GM18520 (cell line): ENCODE measurements around the gene DPPA5.
"Not testable (repeated sequence)": the region's sequence is repeated elsewhere in the genome, so short reads cannot be mapped to it uniquely, and the experiment has no call there.

ENCODE experiments used
- ATAC-seq: cut with Tn5 transposase; IDR thresholded peaks from one replicate; pipeline ENCODE4 v1.9.1; 2021; ENCODE audit not compliant: unreplicated experiment

Gene DPPA5, protein sequence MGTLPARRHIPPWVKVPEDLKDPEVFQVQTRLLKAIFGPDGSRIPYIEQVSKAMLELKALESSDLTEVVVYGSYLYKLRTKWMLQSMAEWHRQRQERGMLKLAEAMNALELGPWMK

DNA sequence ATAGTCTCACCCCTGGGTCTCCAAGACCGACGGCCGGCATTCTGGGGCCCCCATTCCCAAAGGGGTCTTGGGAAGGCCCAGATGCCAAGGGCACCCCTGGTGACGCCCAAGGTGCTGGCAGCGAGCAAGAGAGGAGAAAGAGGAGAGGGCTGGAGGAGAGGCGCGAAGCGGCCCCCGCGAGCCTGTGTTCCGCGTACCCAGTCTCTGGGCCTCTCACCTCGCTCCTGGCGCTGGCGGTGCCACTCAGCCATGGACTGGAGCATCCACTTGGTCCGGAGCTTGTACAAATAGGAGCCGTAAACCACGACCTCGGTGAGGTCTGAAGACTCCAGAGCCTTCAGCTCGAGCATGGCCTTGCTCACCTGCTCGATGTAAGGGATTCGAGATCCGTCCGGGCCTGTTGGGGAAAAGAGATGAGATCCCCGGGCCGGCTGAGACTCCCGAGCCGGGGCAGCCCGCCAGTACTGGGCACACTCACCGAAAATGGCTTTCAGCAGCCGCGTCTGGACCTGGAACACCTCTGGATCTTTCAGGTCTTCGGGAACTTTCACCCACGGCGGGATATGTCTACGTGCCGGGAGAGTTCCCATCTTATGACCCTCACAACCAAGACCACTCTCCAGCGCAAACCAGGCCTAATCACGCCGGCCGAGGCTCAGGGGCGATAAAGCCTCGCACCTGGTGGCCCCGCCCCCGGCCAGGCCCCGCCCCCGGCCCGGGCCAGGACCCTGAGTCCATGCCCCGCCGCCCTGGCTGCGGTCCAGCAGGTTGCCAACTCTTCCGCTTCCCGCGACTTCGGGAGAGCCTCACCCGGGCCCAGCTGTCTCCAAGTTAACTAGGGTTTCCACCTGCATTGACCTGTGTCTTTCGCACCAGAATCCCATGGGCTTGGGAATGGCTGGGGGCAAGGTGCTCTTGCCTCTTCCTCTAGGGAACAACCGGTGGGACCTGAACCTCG lies at the start of gene DPPA5:
TSS of gene DPPA5 (minus strand) at position 641 of the 958 bp plus-strand sequence. CDS start at position 590, 51 bp downstream.
- no peak for ATAC-seq

DNA sequence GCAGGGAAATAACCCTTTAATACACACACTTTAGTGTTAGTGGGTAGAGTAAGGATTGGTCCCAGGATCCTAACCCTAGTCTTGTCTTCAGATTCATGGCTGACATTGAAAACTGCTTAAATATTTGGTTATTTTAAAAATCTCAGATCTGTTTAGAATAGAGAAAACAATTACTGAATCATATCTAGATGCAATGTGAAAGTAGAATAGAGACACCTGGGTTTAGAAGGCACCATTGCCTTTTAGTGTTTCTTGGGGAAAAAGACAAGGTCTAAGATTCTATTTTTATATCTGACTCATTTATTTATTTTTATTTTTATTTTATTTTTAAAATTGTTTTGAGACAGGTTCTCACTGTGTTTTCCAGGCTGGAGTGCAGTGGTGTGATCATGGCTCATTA lies 46.6 kb upstream of the DPPA5 start:
- no peak for ATAC-seq

DNA sequence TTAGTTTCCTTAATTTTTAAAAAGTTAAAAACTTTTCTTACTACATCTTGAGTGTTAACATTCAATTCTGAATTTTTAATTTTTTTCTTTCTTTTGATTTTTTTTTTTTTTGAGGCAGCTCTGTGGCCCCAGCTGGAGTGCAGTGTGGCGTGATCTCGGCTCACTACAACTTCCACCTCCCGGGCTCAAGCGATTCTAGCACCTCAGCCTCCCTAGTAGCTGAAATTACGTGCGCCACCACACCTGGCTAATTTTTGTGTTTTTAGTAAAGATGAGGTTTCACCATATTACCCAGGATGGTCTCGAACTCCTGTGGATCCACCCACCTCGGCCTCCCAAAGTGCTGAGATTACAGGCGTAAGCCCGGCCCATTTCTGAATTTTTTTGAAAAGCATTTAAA lies 41.8 kb upstream of the DPPA5 start:
- ATAC-seq = no peak

DNA sequence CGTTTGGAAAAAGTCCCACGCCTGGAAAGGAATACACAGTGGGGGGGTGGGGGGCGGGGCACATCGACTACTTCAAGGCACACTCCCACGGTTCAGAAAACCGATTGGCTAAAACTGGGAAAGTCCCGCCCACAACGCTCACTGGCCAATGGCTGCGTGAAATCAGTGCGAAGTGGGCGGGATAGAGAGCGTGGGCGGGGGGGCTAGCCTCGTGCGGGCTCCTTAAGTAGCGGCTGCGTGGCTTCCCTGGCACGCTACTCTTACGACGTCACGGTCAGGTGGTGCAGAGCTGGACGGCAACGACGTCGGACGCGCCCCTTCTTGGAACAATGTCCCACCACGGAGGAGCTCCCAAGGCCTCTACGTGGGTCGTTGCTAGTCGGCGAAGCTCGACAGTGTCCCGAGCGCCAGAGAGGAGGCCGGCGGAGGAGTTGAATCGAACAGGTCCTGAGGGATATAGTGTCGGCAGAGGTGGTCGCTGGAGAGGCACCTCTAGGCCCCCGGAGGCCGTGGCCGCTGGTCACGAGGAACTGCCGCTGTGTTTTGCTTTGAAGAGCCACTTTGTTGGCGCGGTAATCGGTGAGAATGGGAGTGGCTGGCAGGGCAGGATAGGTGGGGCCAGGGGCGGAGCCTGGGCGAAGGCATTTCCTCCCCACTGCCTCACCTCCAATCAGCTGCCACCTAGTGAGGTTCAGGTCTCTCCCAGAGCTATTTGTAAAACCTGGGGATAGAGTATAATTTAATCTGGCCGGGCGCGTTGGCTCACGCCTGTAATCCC lies 40.7 kb upstream of the DPPA5 start, which contains the start of gene DDX43:
TSS of gene DDX43 (plus strand) at position 252 of the 778 bp plus-strand sequence. CDS start at position 330, 78 bp downstream.
- no peak for ATAC-seq

DNA sequence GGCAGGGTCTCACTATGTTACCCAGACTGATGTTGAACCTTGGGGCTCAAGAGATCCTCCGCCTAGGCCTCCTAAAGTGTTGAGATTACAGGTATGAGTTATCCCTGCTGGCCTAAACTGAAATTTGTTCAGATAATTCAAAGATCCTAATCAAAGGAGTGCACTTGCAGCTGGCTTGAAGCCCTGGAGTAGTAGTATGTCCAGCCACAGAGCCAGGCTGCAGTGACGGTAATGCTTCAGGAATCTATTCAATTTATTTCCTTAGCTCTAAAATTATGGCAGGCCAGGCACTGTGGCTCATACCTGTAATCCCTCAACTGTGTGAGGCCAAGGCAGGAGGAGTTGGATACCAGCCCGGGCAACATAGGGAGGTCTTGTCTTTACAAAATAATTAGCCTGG lies 39.2 kb upstream of the DPPA5 start:
- no peak for ATAC-seq

DNA sequence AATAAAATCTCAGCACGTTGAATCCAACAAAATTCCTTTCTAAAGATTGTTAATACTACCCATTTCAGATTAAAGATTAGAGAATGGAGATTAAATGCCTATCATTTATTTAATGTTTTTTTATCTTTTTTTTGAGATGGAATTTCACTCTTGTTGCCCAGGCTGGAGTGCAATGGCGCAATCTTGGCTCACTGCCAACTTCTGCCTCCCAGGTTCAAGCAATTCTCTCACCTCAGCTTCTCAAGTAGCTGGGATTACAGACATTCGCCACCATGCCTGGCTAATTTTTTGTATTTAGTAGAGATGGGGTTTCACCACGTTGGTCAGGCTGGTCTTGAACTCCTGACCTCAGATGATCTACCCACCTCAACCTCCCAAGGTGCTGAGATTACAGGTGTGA lies 38.1 kb upstream of the DPPA5 start:
- not testable (repeated sequence) for ATAC-seq

DNA sequence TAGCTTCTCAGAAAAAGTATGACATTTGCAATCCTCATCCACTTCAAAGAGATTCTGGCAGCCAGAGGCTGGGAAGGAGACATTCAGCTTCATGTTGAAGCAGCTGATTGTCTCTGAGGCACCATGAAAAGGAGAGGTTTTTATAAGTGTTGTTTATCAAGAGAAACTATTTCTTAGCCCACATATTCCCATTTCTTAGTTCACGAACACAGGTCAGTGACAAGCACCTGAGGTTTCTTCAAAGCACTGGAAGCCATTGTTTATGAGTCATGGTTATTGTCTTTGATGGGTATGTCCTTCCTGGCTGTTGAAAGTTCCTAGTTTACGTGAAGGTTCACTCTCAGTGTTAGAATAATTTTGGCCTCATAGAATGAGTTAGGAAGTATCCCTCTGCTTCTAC lies 37.6 kb upstream of the DPPA5 start:
- ATAC-seq = no peak

DNA sequence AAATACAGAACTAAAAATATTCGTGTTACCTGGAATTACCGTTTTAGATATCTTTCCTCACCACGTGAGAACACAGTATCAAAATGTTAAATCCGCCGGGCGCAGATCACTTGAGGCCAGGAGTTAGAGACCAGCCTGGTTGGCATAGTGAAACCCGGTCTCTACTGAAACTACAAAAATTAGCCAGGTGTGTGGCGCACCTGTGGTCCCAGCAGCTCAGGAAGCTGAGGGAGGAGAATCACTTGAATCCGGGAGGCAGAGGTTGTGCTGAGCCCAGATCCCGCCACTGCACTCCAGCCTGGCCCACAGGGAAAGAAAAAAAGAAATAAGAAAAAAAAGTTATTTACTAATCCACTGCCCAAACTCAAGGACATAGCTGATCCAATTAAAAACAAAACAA lies 35.8 kb upstream of the DPPA5 start:
- ATAC-seq = no peak

DNA sequence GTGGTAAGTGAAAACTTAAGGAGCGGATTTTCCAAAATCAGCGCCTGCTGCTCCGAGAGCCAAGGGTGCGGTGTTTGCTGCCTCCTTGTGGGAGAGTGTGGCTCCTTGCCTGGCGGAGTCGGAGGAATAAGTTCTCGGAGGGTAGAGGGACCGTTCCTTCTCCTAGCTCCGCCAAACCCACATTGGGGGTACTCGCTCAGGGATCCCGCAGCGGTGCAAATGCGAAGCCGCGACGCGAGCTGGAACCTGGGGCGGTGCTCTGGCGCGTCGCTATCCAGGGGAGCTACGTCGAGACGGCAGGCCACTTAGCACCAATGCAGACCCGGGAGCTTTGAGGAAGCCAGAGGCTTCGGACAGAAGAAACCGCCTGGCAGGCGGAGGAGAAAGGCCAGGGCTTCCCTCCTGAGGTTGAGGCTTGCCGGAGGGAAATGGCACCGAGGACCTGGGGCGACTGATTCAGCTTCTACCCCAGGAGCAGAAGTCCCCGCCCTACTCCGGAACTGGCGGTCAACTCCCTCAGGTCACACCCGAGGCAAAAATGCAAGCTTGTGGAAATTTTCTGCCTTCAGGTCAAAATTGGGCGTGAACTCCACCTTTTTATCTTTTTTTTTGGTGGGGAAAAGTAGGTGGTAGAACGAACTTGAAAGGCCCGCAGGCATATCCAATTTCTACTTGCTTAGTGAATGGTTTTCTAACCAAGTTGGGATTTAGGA lies 34.9 kb upstream of the DPPA5 start:
- peak; percentile 37 for ATAC-seq

DNA sequence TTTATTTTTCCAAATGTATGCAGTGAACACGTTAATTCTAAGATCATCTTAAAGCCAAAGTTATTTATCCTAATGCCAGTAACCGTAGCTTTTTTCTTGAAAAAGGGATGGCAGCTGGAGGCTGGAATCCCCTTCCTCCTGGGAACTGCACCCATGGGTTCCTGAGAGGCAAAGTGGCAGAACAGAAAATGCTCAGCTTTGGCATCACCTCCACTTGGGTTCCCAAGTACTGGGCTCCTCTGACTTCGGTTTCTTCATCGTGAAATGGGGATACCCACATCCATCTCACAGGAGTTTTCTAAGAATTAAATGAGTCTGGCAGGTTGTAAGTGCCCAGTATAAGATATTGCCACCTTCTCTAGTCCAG lies 34.3 kb upstream of the DPPA5 start:
- ATAC-seq = no peak

DNA sequence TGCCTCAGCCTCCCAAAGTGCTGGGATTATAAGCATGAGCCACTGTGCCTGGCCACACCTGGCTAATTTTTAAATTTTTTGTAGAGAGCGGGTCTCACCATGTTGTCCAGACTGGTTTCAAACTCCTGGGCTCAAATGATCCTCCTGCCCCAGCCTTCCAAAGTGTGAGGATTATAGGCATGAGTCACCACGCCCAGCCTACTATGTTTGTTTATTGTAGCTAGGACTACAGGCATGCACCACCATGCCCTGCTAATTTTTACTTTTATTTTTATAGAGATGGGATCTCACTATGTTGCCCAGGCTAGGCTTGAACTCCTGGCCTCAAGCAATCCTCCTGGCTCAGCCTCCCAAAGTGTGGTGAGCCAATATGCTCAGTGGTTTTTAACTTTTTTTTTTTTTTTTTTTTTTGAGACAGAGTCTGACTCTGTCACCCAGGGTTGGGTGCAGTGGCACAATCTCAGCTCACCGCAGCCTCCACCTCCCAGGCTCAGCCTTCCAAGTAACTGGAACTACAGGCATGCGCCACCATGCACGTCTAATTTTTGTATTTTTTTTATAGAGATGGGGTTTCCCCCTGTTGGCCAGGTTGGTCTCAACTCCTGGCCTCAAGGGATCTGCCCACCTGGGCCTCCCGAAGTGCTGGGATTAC lies 28.5 kb upstream of the DPPA5 start:
- ATAC-seq = no peak

DNA sequence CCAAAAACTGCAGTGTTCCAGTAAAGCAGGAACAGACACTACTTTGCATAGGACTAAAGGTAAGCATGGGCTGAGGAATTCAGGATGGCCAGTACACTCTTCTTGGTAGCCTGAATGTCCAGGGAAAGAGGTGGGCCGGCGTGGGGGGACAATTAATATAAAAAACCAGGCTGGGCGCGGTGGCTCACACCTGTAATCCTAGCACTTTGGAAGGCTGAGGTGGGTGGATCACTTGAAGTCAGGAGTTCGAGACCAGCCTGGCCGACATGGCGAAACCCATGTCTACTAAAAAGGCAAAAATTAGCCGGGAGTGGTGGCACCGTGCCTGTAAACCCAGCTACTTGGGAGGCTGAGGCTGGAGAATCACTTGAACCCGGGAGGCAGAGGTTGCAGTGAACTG lies 27.5 kb upstream of the DPPA5 start:
- ATAC-seq = not testable (repeated sequence)

DNA sequence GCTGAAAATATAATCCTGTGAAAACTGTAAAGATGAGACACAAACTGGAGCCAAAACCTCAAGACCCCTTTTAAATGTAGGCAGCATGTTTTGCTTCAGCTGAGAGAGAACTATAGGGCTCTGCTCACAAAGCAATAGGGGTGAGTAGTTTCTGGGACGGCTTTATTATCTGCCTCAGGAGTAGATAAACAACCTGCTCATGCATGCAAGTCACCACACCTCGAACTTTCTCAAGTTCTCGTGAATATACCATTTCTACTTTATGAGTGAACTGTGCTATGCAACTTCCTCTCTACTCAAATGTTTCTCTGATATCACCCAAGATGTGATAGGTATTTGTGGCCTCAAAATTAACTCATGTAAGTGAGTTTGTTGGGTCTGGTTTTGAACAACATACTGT lies 23.1 kb upstream of the DPPA5 start:
- ATAC-seq = no peak

DNA sequence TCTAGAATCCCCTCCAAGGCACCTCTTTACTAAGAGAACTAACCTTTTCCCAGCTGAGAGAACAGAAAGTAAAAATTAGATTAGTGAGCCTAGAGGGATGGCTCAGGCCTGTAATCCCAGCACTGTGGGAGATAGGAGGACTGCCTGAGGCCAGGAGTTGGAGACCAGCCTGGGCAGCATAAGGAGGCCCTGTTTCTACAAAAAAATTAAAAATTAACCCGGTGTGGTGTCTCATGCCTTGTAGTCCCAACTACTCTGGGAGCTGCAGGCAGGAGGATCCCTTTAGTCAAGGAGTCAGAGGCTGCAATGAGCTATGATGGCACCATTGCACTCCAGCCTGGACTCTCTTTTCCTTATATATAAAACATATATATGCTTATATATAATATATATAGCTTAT lies 21.1 kb upstream of the DPPA5 start:
- no peak for ATAC-seq

DNA sequence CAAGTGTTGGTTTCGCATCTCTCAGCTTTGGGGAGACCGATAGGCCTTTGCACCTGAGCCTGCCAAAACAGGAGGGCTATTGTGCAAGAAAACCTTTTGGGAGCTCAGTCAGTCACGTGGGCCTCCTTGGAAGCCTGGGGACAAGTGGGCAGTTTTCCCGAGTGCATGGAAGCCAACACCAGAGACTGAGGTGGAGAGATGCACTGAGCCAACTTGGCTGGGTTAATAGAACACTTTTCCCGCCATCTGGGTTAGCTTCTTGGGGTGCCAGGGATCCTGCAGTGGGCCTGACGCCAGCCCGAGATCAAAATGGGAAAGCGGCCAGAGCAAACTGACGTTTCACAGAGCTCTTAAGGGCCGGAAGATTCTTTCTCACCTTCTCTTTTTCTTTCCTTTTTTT lies 18.4 kb upstream of the DPPA5 start:
- ATAC-seq = no peak

DNA sequence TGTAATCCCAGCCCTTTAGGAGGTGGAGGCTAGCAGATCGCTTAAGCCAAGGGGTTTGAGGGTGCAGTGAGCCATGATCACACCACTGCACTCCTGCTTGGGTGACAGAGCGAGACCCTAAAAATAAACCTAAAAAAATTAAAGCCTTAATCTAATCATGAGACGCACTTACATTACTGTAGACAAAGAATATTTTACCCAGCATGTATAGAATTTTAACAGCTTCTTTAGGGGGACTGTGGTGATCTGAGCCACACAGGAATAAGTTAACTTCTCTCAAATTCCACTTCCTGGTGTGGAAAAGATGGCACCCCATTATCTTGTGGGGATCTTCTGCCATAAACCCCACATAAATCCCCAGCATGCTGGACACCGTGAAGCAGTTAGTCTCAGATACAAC lies 17.9 kb upstream of the DPPA5 start:
- ATAC-seq = no peak

DNA sequence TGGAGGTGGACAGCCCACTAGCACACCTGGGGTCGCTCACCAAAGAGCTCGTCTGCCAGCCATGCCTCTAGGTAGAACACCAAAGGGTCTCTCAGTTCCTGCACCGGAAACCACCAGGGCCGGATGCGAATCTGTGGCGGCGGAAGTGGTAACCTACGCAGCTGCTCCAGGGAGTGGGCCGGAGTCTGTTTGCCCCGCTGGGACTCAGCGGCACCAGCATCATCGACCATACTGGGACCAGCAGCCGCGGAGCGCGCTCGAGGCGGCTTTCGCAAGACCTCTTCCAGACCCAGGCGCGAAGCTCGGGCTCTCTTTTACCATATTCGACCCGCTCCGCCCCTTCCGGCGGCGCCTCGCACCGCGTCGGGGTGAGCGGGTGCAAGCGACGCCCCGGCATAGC lies 15.5 kb upstream of the DPPA5 start, which contains the start of gene OOEP:
TSS of gene OOEP (minus strand) at position 335 of the 400 bp plus-strand sequence. CDS start at position 230, 105 bp downstream.
- ATAC-seq = no peak

DNA sequence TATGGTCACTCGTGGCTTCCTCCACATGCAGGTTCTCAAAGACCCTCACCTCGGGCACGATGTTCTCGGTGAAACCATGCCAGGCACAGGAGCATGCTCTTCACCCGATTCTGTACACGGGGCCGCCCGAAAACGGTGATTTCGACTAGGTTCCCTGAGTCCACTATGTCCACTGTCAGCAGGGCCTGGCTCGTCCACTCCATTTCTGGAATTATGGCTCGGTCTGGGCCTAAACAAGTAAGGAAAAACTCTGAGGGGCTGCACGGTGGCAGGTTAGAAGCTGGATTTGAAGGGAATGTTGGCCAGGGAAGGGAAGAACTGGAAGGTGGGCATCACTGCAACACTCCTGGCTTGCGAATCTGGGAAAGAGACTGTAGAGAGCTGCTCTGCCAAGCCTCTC lies 15.1 kb upstream of the DPPA5 start:
- no peak for ATAC-seq

DNA sequence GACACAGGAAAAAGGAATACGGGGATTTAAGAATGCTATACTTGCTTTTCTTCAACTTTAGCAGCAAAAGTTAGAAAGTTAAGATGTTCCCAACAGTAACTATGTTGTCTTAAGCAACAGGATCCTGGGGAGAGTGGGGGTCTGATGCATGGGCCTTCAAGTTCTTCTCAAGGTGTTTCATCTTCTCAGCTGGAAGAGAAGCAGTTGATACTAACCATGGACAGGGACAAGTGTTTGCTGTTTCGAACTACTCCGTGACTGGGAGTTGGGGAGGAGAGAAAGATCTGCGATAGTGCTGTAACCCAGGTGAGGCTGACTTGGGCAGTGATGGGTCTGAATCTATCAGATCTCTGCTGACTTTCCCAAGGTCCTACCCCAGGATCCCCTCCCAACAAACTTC lies 14.6 kb upstream of the DPPA5 start:
- no peak for ATAC-seq

DNA sequence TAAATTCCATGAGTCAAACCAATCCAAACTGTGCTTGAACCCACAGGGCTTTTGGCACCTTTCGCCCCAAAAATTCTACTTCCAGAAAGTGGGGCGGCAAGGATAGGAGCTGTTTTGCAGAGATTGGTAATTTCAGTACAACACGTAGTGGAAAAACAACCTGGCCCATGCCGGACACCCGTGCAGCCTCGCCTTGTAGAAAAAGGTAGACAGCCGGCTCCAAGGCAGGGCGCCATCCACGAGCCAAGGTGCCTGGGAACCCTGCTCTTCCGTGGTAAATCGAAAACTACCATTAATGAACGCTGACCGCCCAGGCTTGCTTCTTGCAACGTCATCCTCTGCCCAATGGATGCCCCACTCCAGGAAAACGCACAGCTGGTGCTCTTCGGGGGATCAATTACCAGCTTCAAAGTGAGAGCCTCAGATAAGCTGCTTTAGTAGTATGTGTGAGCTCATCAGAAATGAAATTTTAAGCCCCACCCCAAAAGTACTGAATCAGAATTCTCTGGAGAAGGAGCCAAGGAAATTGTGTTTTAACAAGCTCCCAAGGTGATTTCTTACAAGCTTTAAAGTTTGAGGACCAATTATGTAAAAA lies 13.8 kb upstream of the DPPA5 start:
- ATAC-seq = no peak
